Measurements from ENCODE around the gene SERP2. TPM values are rescaled to one million over a fixed set of nuclear protein-coding genes. Genes with fewer than 3 reads are reported as not detected.

The SERP2 gene
- total and polyA plus RNA-seq, 10 donors = 0.38 to 3.7 (median 1.1) TPM; not detected in 3

- WGBS, 5 donors = 64 to 76% (median 70%) methylated on average over 11 of the region's 11 CpGs
- H3K27ac ChIP-seq = no peak overlapping the region
- H3K27me3 ChIP-seq (replicated peaks in 1 of 7) = no peaks in the 10 kb centered on the region
- intact Hi-C loops (cut with DNase I; ENCODE audit: low total_unique reads) = no loop called here
- TF ChIP-seq POLR2A (IDR thresholded peaks at IDR 0.05) (no peak), POLR2AphosphoS5 (IDR thresholded peaks at IDR 0.05) (no peak)
- no peak overlapping the region for H3K4me3 ChIP-seq
- no peak for DNase-seq
- no peaks in the 10 kb centered on the region for H3K4me1 ChIP-seq
- H3K9me3 ChIP-seq = no peaks in the 10 kb centered on the region
- no peaks in the 10 kb centered on the region for H3K36me3 ChIP-seq
Observed at GRCh38 chr13:44363631-44364344, 9.8 kb upstream of the SERP2 start.

- 85 to 92% (median 88%) methylated on average over 6 of the region's 6 CpGs for WGBS, 5 donors
- intact Hi-C loops (cut with DNase I; ENCODE audit: low total_unique reads) = no loop called here
- no peaks in the 10 kb centered on the region for H3K36me3 ChIP-seq
Observed at GRCh38 chr13:44364345-44365000, 9.2 kb upstream of the SERP2 start.

GRCh38 chr13:44365008-44365407, 8.6 kb upstream of the SERP2 start:
- intact Hi-C loops (cut with DNase I; ENCODE audit: low total_unique reads) = no loop called here

More at GRCh38 chr13:44364345-44365000, 9.2 kb upstream of the SERP2 start:
- no peak overlapping the region for H3K27ac ChIP-seq
- no peaks in the 10 kb centered on the region for H3K9me3 ChIP-seq
- DNase-seq = no peak
- TF ChIP-seq POLR2AphosphoS5 (IDR thresholded peaks at IDR 0.05) = no peak
- no peak for TF ChIP-seq CTCF (IDR thresholded peaks at IDR 0.05 in 8 of 11, conservative IDR thresholded peaks at IDR 0.05 in 3 of 11)
- no peak for TF ChIP-seq POLR2A (IDR thresholded peaks at IDR 0.05)
- H3K27me3 ChIP-seq (replicated peaks in 1 of 7) = peaks cover 0 to under 1% (median 0%) of the 10 kb centered on the region in 7 donors
- H3K4me3 ChIP-seq = no peak overlapping the region
- no peaks in the 10 kb centered on the region for H3K4me1 ChIP-seq

GRCh38 chr13:44365899-44366298, 7.7 kb upstream of the SERP2 start:
- no peaks in the 10 kb centered on the region for H3K4me1 ChIP-seq
- no peak for DNase-seq
- H3K9me3 ChIP-seq = no peaks in the 10 kb centered on the region
- peaks cover 0 to 14% (median 0%) of the 10 kb centered on the region in 7 donors for H3K27me3 ChIP-seq (replicated peaks in 1 of 7)
- 76 to 88% (median 82%) methylated on average over 3 of the region's 3 CpGs for WGBS, 5 donors
- no peaks in the 10 kb centered on the region for H3K36me3 ChIP-seq
- H3K27ac ChIP-seq = no peak overlapping the region
- TF ChIP-seq POLR2A (IDR thresholded peaks at IDR 0.05) (no peak), CTCF (IDR thresholded peaks at IDR 0.05 in 8 of 11, conservative IDR thresholded peaks at IDR 0.05 in 3 of 11) (no peak), POLR2AphosphoS5 (IDR thresholded peaks at IDR 0.05) (no peak)
- H3K4me3 ChIP-seq = no peak overlapping the region
- intact Hi-C loops (cut with DNase I; ENCODE audit: low total_unique reads) = no loop called here

More at GRCh38 chr13:44365008-44365407, 8.6 kb upstream of the SERP2 start:
- Histone ChIP-seq H3K27me3 (replicated peaks in 1 of 7) (peaks cover 0 to 6% (median 0%) of the 10 kb centered on the region in 7 donors), H3K4me3 (no peak overlapping the region), H3K27ac (no peak overlapping the region), H3K36me3 (no peaks in the 10 kb centered on the region), H3K4me1 (no peaks in the 10 kb centered on the region), H3K9me3 (no peaks in the 10 kb centered on the region)
- TF ChIP-seq POLR2AphosphoS5 (IDR thresholded peaks at IDR 0.05) = no peak
- TF ChIP-seq POLR2A (IDR thresholded peaks at IDR 0.05) = no peak
- no peak for TF ChIP-seq CTCF (IDR thresholded peaks at IDR 0.05 in 8 of 11, conservative IDR thresholded peaks at IDR 0.05 in 3 of 11)
- no peak for DNase-seq
- 84 to 93% (median 90%) methylated on average over 3 of the region's 3 CpGs for WGBS, 5 donors

Data from spleen (tissue), 11 donors.